HL-60 (cell line): ENCODE results near the gene OR4N2.
"Not testable (repeated sequence)": the region's sequence is repeated elsewhere in the genome, so short reads cannot be mapped to it uniquely, and the experiment has no call there.

ENCODE experiments used
- DNase-seq, 2 experiments: peaks; one replicate each; pipeline ENCODE4 v3.0.0-alpha.2; 2010 to 2020; ENCODE audit warnings: low read depth in 1 of 2, low spot score in 1 of 2
- H3K27ac ChIP-seq: fragments of 250-450 bp; sonication (Bioruptor Pico); replicated peaks from 2 replicates; pipeline ENCODE4 v1.5.1; 2020; ENCODE audit warnings: mild to moderate bottlenecking, moderate library complexity
- H3K27me3 ChIP-seq: fragments of 250-450 bp; sonication (Bioruptor Pico); 2 replicates; pipeline ENCODE4 v1.5.1; 2021; ENCODE audit warnings: mild to moderate bottlenecking, moderate library complexity; ENCODE audit not compliant: insufficient read depth, poor library complexity, severe bottlenecking
- H3K4me3 ChIP-seq: replicated peaks from 2 replicates; pipeline ENCODE4 v1.5.1; 2011; ENCODE audit warnings: mild to moderate bottlenecking, control low read depth, low read length; ENCODE audit not compliant: insufficient read depth
- CTCF ChIP-seq: IDR thresholded peaks from one replicate; pipeline ENCODE4 v1.5.1; 2011; ENCODE audit warnings: low read length, control low read depth, inconsistent platforms; ENCODE audit not compliant: insufficient read depth
- GABPA ChIP-seq: IDR thresholded peaks from 2 replicates; pipeline ENCODE4 v1.6.1; 2012; ENCODE audit warnings: low read depth
- POLR2AphosphoS5 ChIP-seq: IDR thresholded peaks from 2 replicates; pipeline ENCODE4 v1.6.1; 2012; ENCODE audit warnings: low read depth
- REST ChIP-seq: IDR thresholded peaks from 2 replicates; pipeline ENCODE4 v1.6.1; 2012; ENCODE audit warnings: low read depth; ENCODE audit not compliant: insufficient replicate concordance
- SPI1 ChIP-seq: IDR thresholded peaks from 2 replicates; pipeline ENCODE4 v1.6.1; 2012; ENCODE audit warnings: low read depth, mild to moderate bottlenecking, borderline replicate concordance

OR4N2 gene

GRCh38 chr14:19787318-19787717 is 16.3 kb upstream of the OR4N2 start:
- H3K4me3 ChIP-seq, H3K27me3 ChIP-seq, DNase-seq, H3K27ac ChIP-seq: not testable (repeated sequence)

GRCh38 chr14:19788150-19788549 is 15.4 kb upstream of the OR4N2 start:
- H3K4me3 ChIP-seq, DNase-seq, H3K27me3 ChIP-seq, H3K27ac ChIP-seq: not testable (repeated sequence)

GRCh38 chr14:19796520-19797108 is 7.0 kb upstream of the OR4N2 start:
- H3K27ac ChIP-seq, result not testable (repeated sequence)

GRCh38 chr14:19799880-19800279 is 3.7 kb upstream of the OR4N2 start:
- Histone ChIP-seq H3K4me3 (no peak overlapping the region), H3K27ac (no peak overlapping the region), H3K27me3 (no peaks in the 10 kb centered on the region)
- DNase-seq, result no peak
- TF ChIP-seq GABPA, result no peak
- no peak for TF ChIP-seq SPI1
- no peak for TF ChIP-seq POLR2AphosphoS5
- TF ChIP-seq CTCF, result no peak
- no peak for TF ChIP-seq REST

More at GRCh38 chr14:19796520-19797108, 7.0 kb upstream of the OR4N2 start:
- not testable (repeated sequence) for DNase-seq, H3K4me3 ChIP-seq, H3K27me3 ChIP-seq

GRCh38 chr14:19800282-19801117 is 3.1 kb upstream of the OR4N2 start:
- no peak overlapping the region for H3K27ac ChIP-seq
- H3K27me3 ChIP-seq, result no peaks in the 10 kb centered on the region
- H3K4me3 ChIP-seq, result no peak overlapping the region
- no peak for DNase-seq
- TF ChIP-seq POLR2AphosphoS5 (no peak), GABPA (no peak), REST (no peak), SPI1 (no peak), CTCF (no peak)
